ENCODE results near the gene LOXL1. TPM values are rescaled to one million over a fixed set of nuclear protein-coding genes. Genes with fewer than 3 reads are reported as not detected.

The LOXL1 gene
- total and polyA plus RNA-seq, 2 of the 4 experiments (the other 2 are of a cell fraction): 148 to 332 TPM

DNA sequence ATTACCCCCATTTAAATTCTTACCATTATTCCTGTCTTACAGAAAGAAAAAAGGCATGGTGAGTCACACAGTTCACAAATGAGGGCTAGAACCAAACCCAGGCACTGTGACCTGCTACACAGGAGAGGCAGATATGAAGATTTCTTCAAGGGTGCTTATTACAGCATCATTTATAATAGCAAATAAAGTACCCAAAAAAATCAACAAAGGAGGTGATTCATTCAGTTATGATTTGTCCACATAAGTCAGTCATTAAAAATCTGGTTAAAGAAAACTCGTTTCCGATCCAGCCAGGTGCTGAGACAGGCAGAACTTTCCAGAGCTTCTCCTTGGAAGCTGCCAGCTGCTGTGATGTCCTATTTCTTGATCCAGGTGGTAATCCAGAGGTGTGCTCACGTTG lies 7.5 kb upstream of the LOXL1 start:
- H3K4me2 ChIP-seq (ENCODE audit: low read depth, low read length): no peak overlapping the region
- H2BK20ac ChIP-seq (ENCODE audit: low read depth, low read length): no peak overlapping the region
- H3K9me3 ChIP-seq (ENCODE audit: control insufficient read depth, insufficient read depth, low read length): peaks cover 5% of the 10 kb centered on the region
- H2AK9ac ChIP-seq (replicated peaks; ENCODE audit: low read depth, low read length, poor library complexity): no peak overlapping the region
- H3K36me3 ChIP-seq (ENCODE audit: control insufficient read depth, insufficient read depth, low read length): peaks cover 8% of the 10 kb centered on the region
- no peak overlapping the region for H4K5ac ChIP-seq (ENCODE audit: low read depth, low read length)
- dilution Hi-C loops (cut with HindIII; ENCODE audit: low sequenced_read_pairs, unreplicated experiment) (no loop called here), intact Hi-C loops (cut with micrococcal nuclease) (no loop called here), in situ Hi-C loops (cut with MboI; ENCODE audit: low sequenced_read_pairs) (no loop called here)
- H3K18ac ChIP-seq (ENCODE audit: low read depth, low read length): no peak overlapping the region
- no CpG with 5 or more reads among the region's 3 CpGs for WGBS, 2 experiments (ENCODE audit: extremely low coverage in 2 of 2, insufficient read length in 1 of 2)
- H2AFZ ChIP-seq (replicated peaks; ENCODE audit: low read length, poor library complexity): no peak overlapping the region
- H4K91ac ChIP-seq (ENCODE audit: insufficient read depth, low read depth, low read length): no peak overlapping the region
- H3K9ac ChIP-seq (ENCODE audit: low read depth, low read length): no peak overlapping the region
- no peak overlapping the region for H2BK15ac ChIP-seq (ENCODE audit: low read depth, low read length)
- no peak overlapping the region for H2BK5ac ChIP-seq (ENCODE audit: low read depth, low read length, poor library complexity, severe bottlenecking)
- H3K9me1 ChIP-seq (ENCODE audit: insufficient read depth, low read length): peaks cover 17% of the 10 kb centered on the region
- H3K27ac ChIP-seq (ENCODE audit: insufficient read depth, low read length): no peak overlapping the region
- ATAC-seq (ENCODE audit: low read depth) (no peak), DNase-seq (peak; percentile 53)
- H2BK120ac ChIP-seq (ENCODE audit: low read depth, low read length): no peak overlapping the region
- no peak overlapping the region for H3K4me3 ChIP-seq (ENCODE audit: insufficient read depth, low read depth, low read length)
- BruUV-seq (replicated peaks): no TSS peak
- no peak overlapping the region for H3K23ac ChIP-seq (ENCODE audit: low read depth, low read length)
- H3K4ac ChIP-seq (ENCODE audit: low read depth, low read length): no peak overlapping the region
- no peak for TF ChIP-seq FOS (IDR thresholded peaks at IDR 0.05; ENCODE audit: low read depth, low read length)
- no peak for TF ChIP-seq CHD1 (IDR thresholded peaks at IDR 0.05; ENCODE audit: low read depth, low read length)
- no peak for TF ChIP-seq MAFK (IDR thresholded peaks at IDR 0.05; ENCODE audit: low read depth, low read length)
- no peak overlapping the region for H3K56ac ChIP-seq (ENCODE audit: extremely low read depth, insufficient read depth, low read length)
- peaks cover 38 to 51% of the 10 kb centered on the region in 2 experiments for H3K79me1 ChIP-seq (ENCODE audit: low read depth in 1 of 2, low read length in 2 of 2)
- no peak overlapping the region for H2AK5ac ChIP-seq (ENCODE audit: low read depth, low read length)
- ChIA-PET POLR2A (ENCODE audit: unreplicated experiment) (no interaction called here), CTCF (no interaction called here)
- no peaks in the 10 kb centered on the region for H3K27me3 ChIP-seq (ENCODE audit: control insufficient read depth, insufficient read depth, low read length)
- no peak overlapping the region for H4K8ac ChIP-seq (ENCODE audit: low read depth in 2 of 2, low read length in 2 of 2)
- no peak overlapping the region for H3K14ac ChIP-seq (replicated peaks; ENCODE audit: low read depth, low read length)
- no peaks in the 10 kb centered on the region; the same call in 1 of the 2 replicates for H4K20me1 ChIP-seq (ENCODE audit: insufficient read depth, low read length)
- peaks cover 29% of the 10 kb centered on the region for H3K4me1 ChIP-seq (ENCODE audit: control insufficient read depth, insufficient read depth, low read length)
